Caco-2 (cell line): ENCODE results near the gene SLCO2A1. TPM values are rescaled to one million over a fixed set of nuclear protein-coding genes. Genes with fewer than 3 reads are reported as not detected.

Experiments used
- BruUV-seq: library from RNA; stranded (reverse); fragments of 400-500 nt; replicated peaks from 2 replicates; lab custom pipeline; 2021; lab: Mats Ljungman, UMichigan
- CTCF ChIA-PET: fragments of 300-600 bp; sonication (Branson Sonifier 250); formaldehyde crosslinking; loops from one replicate; lab custom pipeline; 2022; ENCODE audit warnings: antibody characterized with exemption; lab: Charles Lee
- POLR2A ChIA-PET: fragments of 300-600 bp; sonication (Branson Sonifier 250); formaldehyde crosslinking; loops from one replicate; lab custom pipeline; 2022; ENCODE audit warnings: antibody characterized with exemption; lab: Charles Lee
- DNase-seq, 2 experiments: peaks; one replicate each; pipeline versions ENCODE4 v3.0.0 to v3.0.0-alpha.2; 2020 to 2022
- H3K27me3 ChIP-seq: replicated peaks from 2 replicates; pipeline ENCODE4 v1.6.0; 2011; ENCODE audit warnings: low read length; ENCODE audit not compliant: control insufficient read depth, insufficient read depth
- H3K36me3 ChIP-seq: 2 replicates; pipeline ENCODE4 v1.5.1; 2011; ENCODE audit warnings: low read length; ENCODE audit not compliant: control insufficient read depth, insufficient read depth
- H3K4me1 ChIP-seq: fragments of 250-450 bp; sonication (Bioruptor Pico); 2 replicates; pipeline ENCODE4 v1.5.1; 2020; ENCODE audit warnings: mild to moderate bottlenecking
- H3K4me3 ChIP-seq: 2 replicates; pipeline ENCODE4 v1.5.1; 2011; ENCODE audit warnings: low read depth, mild to moderate bottlenecking, control low read depth, low read length
- H3K9me3 ChIP-seq: fragments of 250-450 bp; sonication (Bioruptor Pico); 2 replicates; pipeline ENCODE4 v1.5.1; 2020; ENCODE audit warnings: mild to moderate bottlenecking, moderate library complexity
- H3K27ac Mint-ChIP-seq: one replicate; pipeline ENCODE4 v1.8.0; 2022; ENCODE audit warnings: mixed read lengths; ENCODE audit not compliant: unreplicated experiment
- H3K27me3 Mint-ChIP-seq: one replicate; pipeline ENCODE4 v1.8.0; 2022; ENCODE audit warnings: mixed read lengths; ENCODE audit not compliant: insufficient read depth, unreplicated experiment
- H3K36me3 Mint-ChIP-seq: one replicate; pipeline ENCODE4 v1.8.0; 2022; ENCODE audit warnings: mild to moderate bottlenecking, mixed read lengths; ENCODE audit not compliant: insufficient read depth, unreplicated experiment
- H3K4me1 Mint-ChIP-seq: one replicate; pipeline ENCODE4 v1.8.0; 2022; ENCODE audit warnings: low read depth, mixed read lengths; ENCODE audit not compliant: unreplicated experiment
- H3K4me3 Mint-ChIP-seq: one replicate; pipeline ENCODE4 v1.8.0; 2022; ENCODE audit warnings: mild to moderate bottlenecking, moderate library complexity, mixed read lengths; ENCODE audit not compliant: unreplicated experiment
- H3K9me3 Mint-ChIP-seq: one replicate; pipeline ENCODE4 v1.8.0; 2022; ENCODE audit warnings: mixed read lengths; ENCODE audit not compliant: unreplicated experiment
- intact Hi-C: fragments of 100-400 bp; cut with micrococcal nuclease; formaldehyde crosslinking; loops from one replicate; pipeline ENCODE4 v1.10.0; 2022; ENCODE audit not compliant: unreplicated experiment
- total RNA-seq: library from RNA; stranded (reverse); gene quantifications from 2 replicates; pipeline ENCODE4 v1.2.3, GENCODE V29; 2022
- TF ChIP-seq, protein P1 (sequence below), 2 experiments: fragments of 200-600 bp in 1 of 2; IDR thresholded peaks; 1 replicate in 1 of 2; 2 replicates in 1 of 2; pipeline versions ENCODE4 v1.5.1 to v1.8.0; 2011 to 2022; ENCODE audit warnings: antibody characterized with exemption in 1 of 2, control low read depth in 1 of 2, inconsistent platforms in 1 of 2, low read depth in 1 of 2, low read length in 1 of 2, mild to moderate bottlenecking in 1 of 2, moderate library complexity in 1 of 2; ENCODE audit not compliant: insufficient read depth in 1 of 2, severe bottlenecking in 1 of 2, unreplicated experiment in 1 of 2

Gene SLCO2A1
- total RNA-seq, 1 experiment from 2014 or later, result 2.5 TPM

DNA sequence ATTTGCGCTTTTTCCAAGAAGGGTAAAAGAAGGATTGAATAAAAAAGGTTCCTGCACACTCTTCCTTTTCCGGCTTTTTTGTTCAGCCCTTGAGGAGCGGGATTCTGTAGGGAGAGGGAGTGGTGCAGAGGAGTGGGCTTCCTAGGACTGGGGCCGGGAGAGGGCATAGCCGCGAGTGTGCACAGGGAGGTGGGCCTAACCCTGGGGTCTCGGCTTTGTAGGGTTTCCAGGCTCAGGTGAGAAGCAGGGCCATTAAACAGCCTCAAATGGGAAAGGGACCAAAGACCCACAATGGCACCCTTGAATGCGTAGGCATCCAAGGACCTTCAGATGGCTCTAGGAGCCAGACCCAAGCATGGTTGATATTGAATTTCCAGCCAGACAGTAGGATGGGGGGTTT, 98.6 kb downstream of the SLCO2A1 start:
- no peaks in the 10 kb centered on the region for H3K4me1 ChIP-seq
- POLR2A ChIA-PET, result no interaction called here
- Mint-ChIP-seq H3K27me3 (no peaks in the 10 kb centered on the region), H3K27ac (no peak overlapping the region), H3K4me1 (no peaks in the 10 kb centered on the region), H3K4me3 (no peak overlapping the region), H3K36me3 (no peaks in the 10 kb centered on the region), H3K9me3 (no peaks in the 10 kb centered on the region)
- no peaks in the 10 kb centered on the region for H3K9me3 ChIP-seq
- intact Hi-C loops, result loop anchor here (10.0 kb wide), 2 partner anchors 224 to 254 kb away; no protein-coding TSS in a partner anchor
- no peak overlapping the region for H3K4me3 ChIP-seq
- CTCF ChIA-PET, result no interaction called here
- no peak for DNase-seq
- TF ChIP-seq, protein P1, sequence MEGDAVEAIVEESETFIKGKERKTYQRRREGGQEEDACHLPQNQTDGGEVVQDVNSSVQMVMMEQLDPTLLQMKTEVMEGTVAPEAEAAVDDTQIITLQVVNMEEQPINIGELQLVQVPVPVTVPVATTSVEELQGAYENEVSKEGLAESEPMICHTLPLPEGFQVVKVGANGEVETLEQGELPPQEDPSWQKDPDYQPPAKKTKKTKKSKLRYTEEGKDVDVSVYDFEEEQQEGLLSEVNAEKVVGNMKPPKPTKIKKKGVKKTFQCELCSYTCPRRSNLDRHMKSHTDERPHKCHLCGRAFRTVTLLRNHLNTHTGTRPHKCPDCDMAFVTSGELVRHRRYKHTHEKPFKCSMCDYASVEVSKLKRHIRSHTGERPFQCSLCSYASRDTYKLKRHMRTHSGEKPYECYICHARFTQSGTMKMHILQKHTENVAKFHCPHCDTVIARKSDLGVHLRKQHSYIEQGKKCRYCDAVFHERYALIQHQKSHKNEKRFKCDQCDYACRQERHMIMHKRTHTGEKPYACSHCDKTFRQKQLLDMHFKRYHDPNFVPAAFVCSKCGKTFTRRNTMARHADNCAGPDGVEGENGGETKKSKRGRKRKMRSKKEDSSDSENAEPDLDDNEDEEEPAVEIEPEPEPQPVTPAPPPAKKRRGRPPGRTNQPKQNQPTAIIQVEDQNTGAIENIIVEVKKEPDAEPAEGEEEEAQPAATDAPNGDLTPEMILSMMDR (IDR thresholded peaks at IDR 0.05; ENCODE audit: insufficient read depth in 1 of 2, low read depth in 1 of 2, low read length in 1 of 2, severe bottlenecking in 1 of 2, unreplicated experiment in 1 of 2), result no peak
- no TSS peak for BruUV-seq
- H3K27me3 ChIP-seq, result no peaks in the 10 kb centered on the region; the same call in 1 of the 2 replicates
- no peaks in the 10 kb centered on the region for H3K36me3 ChIP-seq

DNA sequence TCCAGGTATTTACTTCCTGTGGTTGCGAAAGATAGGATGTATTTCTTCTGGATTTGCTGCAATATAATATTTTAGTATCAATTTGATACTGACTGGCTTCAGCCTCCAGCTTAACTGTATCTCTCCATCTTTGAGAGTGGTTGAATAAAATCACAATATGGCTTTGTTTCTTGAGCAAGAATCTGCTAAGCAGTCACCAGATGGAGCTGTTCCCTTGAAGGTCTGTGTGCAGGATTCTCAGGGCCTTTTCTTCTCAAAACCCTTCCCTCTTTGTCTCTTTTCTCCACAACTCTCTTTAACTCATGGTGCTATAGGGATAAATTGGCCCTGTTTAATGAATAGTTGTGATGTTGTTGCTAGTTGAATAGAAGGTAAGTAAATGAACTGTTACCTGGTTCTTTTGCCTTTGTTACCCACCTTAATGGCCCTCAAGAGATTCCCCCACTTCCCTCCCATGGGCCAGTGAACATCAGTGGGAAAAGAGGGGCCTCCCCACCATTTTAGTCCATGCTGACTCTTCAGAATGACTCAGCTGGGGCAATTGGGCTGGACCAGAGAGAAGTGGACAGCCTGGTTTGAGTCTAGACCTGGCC, 99.3 kb downstream of the SLCO2A1 start:
- intact Hi-C loops, result loop anchor here (1.0 to 10.0 kb wide), 5 partner anchors 130 to 369 kb away; no protein-coding TSS in a partner anchor
- DNase-seq, result peak in 1 of 2 experiments; percentile 49
- Histone ChIP-seq H3K4me1 (no peaks in the 10 kb centered on the region), H3K36me3 (no peaks in the 10 kb centered on the region), H3K27me3 (no peaks in the 10 kb centered on the region), H3K9me3 (no peaks in the 10 kb centered on the region), H3K4me3 (no peak overlapping the region)
- TF ChIP-seq, protein P1 (IDR thresholded peaks at IDR 0.05; ENCODE audit: insufficient read depth in 1 of 2, low read depth in 1 of 2, low read length in 1 of 2, severe bottlenecking in 1 of 2, unreplicated experiment in 1 of 2), result peak; percentile 64 to 75
- Mint-ChIP-seq H3K9me3 (no peaks in the 10 kb centered on the region), H3K27me3 (no peaks in the 10 kb centered on the region), H3K36me3 (no peaks in the 10 kb centered on the region), H3K27ac (no peak overlapping the region), H3K4me1 (no peaks in the 10 kb centered on the region), H3K4me3 (no peak overlapping the region)
- BruUV-seq, result no TSS peak
- CTCF ChIA-PET, result interaction anchor here (0.6 to 1.7 kb wide), 4 partner anchors 130 to 543 kb away, joined by 3 to 5 read pairs (median 3); no protein-coding TSS in a partner anchor
- POLR2A ChIA-PET, result no interaction called here

DNA sequence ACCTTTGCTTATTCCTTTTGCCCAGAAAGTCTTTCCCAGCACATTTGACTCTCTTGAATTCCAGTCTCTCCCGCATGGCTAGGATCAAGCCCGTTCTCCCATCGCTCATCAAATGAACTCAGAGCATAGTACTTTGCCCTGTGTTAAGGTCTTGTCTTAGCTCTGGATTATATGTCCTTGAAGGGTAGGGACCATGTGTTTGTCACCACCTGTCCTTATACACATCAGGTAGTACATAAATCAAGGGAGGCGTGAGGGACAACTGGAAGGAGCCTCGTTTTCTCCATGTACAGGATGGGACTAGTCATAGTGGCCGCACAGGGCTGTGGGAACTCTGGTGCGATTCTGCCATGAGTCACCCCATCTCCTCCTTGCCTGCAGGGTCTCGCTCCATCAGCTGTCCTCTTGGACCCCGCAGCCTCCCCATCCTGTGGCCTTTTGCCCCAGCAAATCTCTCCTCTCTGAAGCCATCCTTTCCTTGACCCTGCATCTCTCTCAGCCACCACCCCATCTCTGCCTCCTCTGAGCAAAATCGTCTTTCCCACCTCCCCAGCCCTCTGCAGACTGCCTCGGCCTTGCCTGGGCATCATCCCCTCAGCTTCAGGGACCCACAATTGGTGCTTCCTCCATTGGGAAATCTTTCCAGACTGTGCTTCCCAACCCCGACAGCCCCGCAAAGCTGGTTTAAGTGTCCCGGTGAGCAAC, 100.7 kb downstream of the SLCO2A1 start:
- intact Hi-C loops, result no loop called here
- Mint-ChIP-seq H3K4me1 (no peaks in the 10 kb centered on the region), H3K9me3 (no peaks in the 10 kb centered on the region), H3K4me3 (no peak overlapping the region), H3K36me3 (no peaks in the 10 kb centered on the region), H3K27ac (no peak overlapping the region), H3K27me3 (no peaks in the 10 kb centered on the region)
- Histone ChIP-seq H3K27me3 (no peaks in the 10 kb centered on the region), H3K36me3 (no peaks in the 10 kb centered on the region), H3K4me3 (no peak overlapping the region), H3K4me1 (no peaks in the 10 kb centered on the region), H3K9me3 (no peaks in the 10 kb centered on the region)
- no TSS peak for BruUV-seq
- TF ChIP-seq, protein P1 (IDR thresholded peaks at IDR 0.05; ENCODE audit: insufficient read depth in 1 of 2, low read depth in 1 of 2, low read length in 1 of 2, severe bottlenecking in 1 of 2, unreplicated experiment in 1 of 2), result no peak
- CTCF ChIA-PET, result interaction anchor here (1.7 kb wide), 1 partner anchor 131 kb away, joined by 5 read pairs; no protein-coding TSS in a partner anchor
- POLR2A ChIA-PET, result no interaction called here
- no peak for DNase-seq
